HepG2 (cell line): ENCODE data around the gene VWC2L. TPM values are rescaled to one million over a fixed set of nuclear protein-coding genes. Genes with fewer than 3 reads are reported as not detected.

Source experiments
- ATF2 ChIP-seq: sonication (generic); formaldehyde crosslinking; IDR thresholded peaks from 2 replicates; pipeline ENCODE4 v1.4.0; 2020; ENCODE audit warnings: missing genetic modification reagents
- BCLAF1 ChIP-seq: fragments of 450-650 bp; IDR thresholded peaks from 2 replicates; pipeline ENCODE4 v1.6.1; 2017; ENCODE audit warnings: mild to moderate bottlenecking
- DMAP1 ChIP-seq: IDR thresholded peaks from 2 replicates; pipeline ENCODE4 v1.6.1; 2016
- FOXK1 ChIP-seq: sonication (generic); formaldehyde crosslinking; IDR thresholded peaks from 2 replicates; pipeline ENCODE4 v1.4.0; 2020; ENCODE audit warnings: low read depth, missing genetic modification reagents, borderline replicate concordance
- GTF3A ChIP-seq: sonication (generic); formaldehyde crosslinking; conservative IDR thresholded peaks from 2 replicates; pipeline ENCODE4 v1.4.0; 2020; ENCODE audit warnings: mild to moderate bottlenecking, missing genetic modification reagents
- HNF4G ChIP-seq, 2 experiments: sonication (generic) in 1 of 2; formaldehyde crosslinking in 1 of 2; IDR thresholded peaks; 2 replicates each; pipeline versions ENCODE4 v1.4.0 to v1.6.1; 2011 to 2020; ENCODE audit warnings: borderline replicate concordance in 2 of 2, low read depth in 2 of 2, mild to moderate bottlenecking in 2 of 2, low read length in 1 of 2, missing genetic modification reagents in 1 of 2, moderate library complexity in 1 of 2
- MAFF ChIP-seq: IDR thresholded peaks from 2 replicates; pipeline ENCODE4 v1.6.1; 2011; ENCODE audit warnings: low read depth, low read length, improper control_type of control experiment
- MAZ ChIP-seq, 2 experiments: sonication (generic) in 1 of 2; formaldehyde crosslinking in 1 of 2; IDR thresholded peaks; 2 replicates each; pipeline versions ENCODE4 v1.5.0 to v1.6.1; 2012 to 2020; ENCODE audit warnings: low read depth in 2 of 2, mild to moderate bottlenecking in 2 of 2, borderline replicate concordance in 1 of 2, improper control_type of control experiment in 1 of 2, low read length in 1 of 2, missing genetic modification reagents in 1 of 2, moderate library complexity in 1 of 2
- MED8 ChIP-seq: sonication (generic); formaldehyde crosslinking; IDR thresholded peaks from 2 replicates; pipeline ENCODE4 v1.8.1; 2023; ENCODE audit warnings: mild to moderate bottlenecking, missing genetic modification reagents; ENCODE audit not compliant: insufficient replicate concordance
- NRL ChIP-seq: sonication (generic); formaldehyde crosslinking; IDR thresholded peaks from 2 replicates; pipeline ENCODE4 v1.5.0; 2020; ENCODE audit warnings: missing genetic modification reagents, mild to moderate bottlenecking, moderate library complexity, borderline replicate concordance
- ZBTB14 ChIP-seq: sonication (generic); formaldehyde crosslinking; IDR thresholded peaks from 2 replicates; pipeline ENCODE4 v1.4.0; 2020; ENCODE audit warnings: missing genetic modification reagents
- ZFAT ChIP-seq: sonication (generic); formaldehyde crosslinking; conservative IDR thresholded peaks from 2 replicates; pipeline ENCODE4 v1.8.1; 2023; ENCODE audit warnings: missing genetic modification reagents, inconsistent platforms
- ZNF660 ChIP-seq: sonication (generic); formaldehyde crosslinking; IDR thresholded peaks from 2 replicates; pipeline ENCODE4 v1.5.1; 2020; ENCODE audit warnings: mild to moderate bottlenecking, low read depth, missing genetic modification reagents, borderline replicate concordance
- ZNF678 ChIP-seq: sonication (generic); formaldehyde crosslinking; IDR thresholded peaks from 2 replicates; pipeline ENCODE4 v1.4.0; 2020; ENCODE audit warnings: mild to moderate bottlenecking, missing genetic modification reagents
- ZNF7 ChIP-seq: IDR thresholded peaks from 2 replicates; pipeline ENCODE4 v1.6.1; 2016; ENCODE audit warnings: missing biosample characterization, missing genetic modification reagents
- ZNF782 ChIP-seq: sonication (generic); formaldehyde crosslinking; IDR thresholded peaks from 2 replicates; pipeline ENCODE4 v1.4.0; 2020; ENCODE audit warnings: missing genetic modification reagents, mild to moderate bottlenecking, borderline replicate concordance
- ZNF792 ChIP-seq: IDR thresholded peaks from 2 replicates; pipeline ENCODE4 v1.6.1; 2016
- ZSCAN31 ChIP-seq: sonication (generic); formaldehyde crosslinking; IDR thresholded peaks from 2 replicates; pipeline ENCODE4 v1.5.0; 2020; ENCODE audit warnings: low read depth, mild to moderate bottlenecking, missing genetic modification reagents
- polyA plus RNA-seq, 8 experiments: library from polyadenylated mRNA; depleted of rRNA in 3 of 8; stranded (reverse) in 7 of 8; unstranded in 1 of 8; fragments of >200 nt; fragmentation: Illumina TruSeq in 4 of 8; extraction: Trizol in 4 of 8; gene quantifications; 2 replicates each; pipeline versions ENCODE4 v1.2.1 to v1.2.3, GENCODE V29; 2011 to 2016; ENCODE audit warnings: low read depth in 4 of 8, missing spikeins in 1 of 8, mixed read lengths in 1 of 8; ENCODE audit not compliant: insufficient read depth in 1 of 8
- total RNA-seq, 5 experiments: library from RNA; depleted of rRNA; stranded (reverse); fragments of >200 nt; fragmentation: Illumina TruSeq; extraction: Trizol; gene quantifications; 2 replicates each; pipeline ENCODE4 v1.2.3, GENCODE V29; 2016; ENCODE audit warnings: low read depth in 1 of 5
- TF ChIP-seq, protein P1 (sequence below): sonication (generic); formaldehyde crosslinking; IDR thresholded peaks from 2 replicates; pipeline ENCODE4 v1.8.0; 2023; ENCODE audit warnings: mild to moderate bottlenecking, missing genetic modification reagents
- TF ChIP-seq, protein P2 (sequence below): sonication (generic); formaldehyde crosslinking; IDR thresholded peaks from 2 replicates; pipeline ENCODE4 v1.8.0; 2022; ENCODE audit warnings: missing genetic modification reagents, low read depth, mild to moderate bottlenecking, borderline replicate concordance

The VWC2L gene
- total and polyA plus RNA-seq, 2 of the 13 experiments (the other 11 are each of a cell fraction or from before 2014, with no cell fraction given), result not detected

DNA sequence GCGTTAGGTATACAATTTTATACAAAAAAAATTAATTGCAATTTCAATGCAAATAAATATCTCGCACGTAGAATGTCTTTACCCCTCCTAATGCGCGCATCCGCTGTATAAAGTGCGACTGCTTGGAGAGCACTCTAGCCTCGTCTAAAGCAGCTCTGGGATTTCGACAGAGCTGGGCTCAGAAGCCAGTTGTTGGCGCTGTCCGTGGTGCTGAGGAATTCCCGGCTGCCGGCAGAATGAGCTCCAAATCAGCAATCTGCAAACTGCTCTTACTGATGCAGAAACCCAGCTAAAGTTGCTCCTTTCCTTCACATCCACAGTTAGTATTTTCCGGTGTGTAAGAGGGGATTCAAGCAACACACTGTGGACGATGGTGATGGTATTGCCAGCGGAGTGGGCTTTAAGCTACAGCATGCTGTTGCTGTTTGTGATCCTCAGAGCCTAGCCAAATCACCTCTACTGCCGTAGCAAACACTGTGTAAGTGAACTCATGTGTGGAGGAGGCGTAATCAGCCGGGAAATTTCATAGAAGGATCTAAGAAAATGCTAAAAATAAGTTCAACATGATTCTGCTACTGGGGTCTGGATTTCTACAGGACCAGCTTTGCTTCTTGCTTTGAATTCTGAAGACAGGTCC is at the start of gene VWC2L (continued):
- TF ChIP-seq BCLAF1, result no peak
- TF ChIP-seq ZNF792 (CRISPR knock-in tag), result peak; percentile 91
- no peak for TF ChIP-seq DMAP1 (CRISPR knock-in tag)
- 0 out of 2 replicates have a peak, but pooled peaks have one; percentile 64 for TF ChIP-seq ZFAT
- peak; percentile 70; the same call in 1 of the 2 replicates for TF ChIP-seq NRL
- TF ChIP-seq ZBTB14 (CRISPR knock-in tag), result no peak; the same call in 1 of the 2 replicates
- no peak for TF ChIP-seq MED8 (CRISPR knock-in tag)
- TF ChIP-seq HNF4G (IDR thresholded peaks at IDR 0.05; ENCODE audit: borderline replicate concordance, low read depth, low read length), result no peak
- no peak for TF ChIP-seq HNF4G (CRISPR knock-in tag; IDR thresholded peaks at IDR 0.05; ENCODE audit: borderline replicate concordance, low read depth)
- TF ChIP-seq ZNF7, result 0 out of 2 replicates have a peak, but pooled peaks have one; percentile 49
- TF ChIP-seq, protein P1, sequence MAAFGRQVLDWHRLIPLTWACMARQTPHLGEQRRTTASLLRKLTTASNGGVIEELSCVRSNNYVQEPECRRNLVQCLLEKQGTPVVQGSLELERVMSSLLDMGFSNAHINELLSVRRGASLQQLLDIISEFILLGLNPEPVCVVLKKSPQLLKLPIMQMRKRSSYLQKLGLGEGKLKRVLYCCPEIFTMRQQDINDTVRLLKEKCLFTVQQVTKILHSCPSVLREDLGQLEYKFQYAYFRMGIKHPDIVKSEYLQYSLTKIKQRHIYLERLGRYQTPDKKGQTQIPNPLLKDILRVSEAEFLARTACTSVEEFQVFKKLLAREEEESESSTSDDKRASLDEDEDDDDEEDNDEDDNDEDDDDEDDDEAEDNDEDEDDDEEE (CRISPR knock-in tag), result no peak
- TF ChIP-seq ZNF678 (CRISPR knock-in tag), result 0 out of 2 replicates have a peak, but pooled peaks have one; percentile 79
- TF ChIP-seq GTF3A (CRISPR knock-in tag), result no peak
- peak; percentile 87 for TF ChIP-seq ATF2 (CRISPR knock-in tag)
- TF ChIP-seq MAFF, result no peak
- 0 out of 2 replicates have a peak, but pooled peaks have one; percentile 30 for TF ChIP-seq ZNF782 (CRISPR knock-in tag)
- TF ChIP-seq, protein P2, sequence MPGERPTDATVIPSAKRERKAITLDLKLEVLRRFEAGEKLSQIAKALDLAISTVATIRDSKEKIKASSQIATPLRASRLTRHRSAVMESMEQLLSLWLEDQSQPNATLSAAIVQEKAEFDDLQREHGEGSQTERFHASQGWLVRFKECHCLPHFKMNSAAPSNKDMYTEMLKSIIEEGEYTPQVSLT, result no peak
- no peak for TF ChIP-seq ZNF660 (CRISPR knock-in tag)
- peak; percentile 87 for TF ChIP-seq ZSCAN31 (CRISPR knock-in tag)
- TF ChIP-seq FOXK1 (CRISPR knock-in tag), result peak; percentile 79; the same call in 1 of the 2 replicates
- no peak for TF ChIP-seq MAZ (IDR thresholded peaks at IDR 0.05; ENCODE audit: borderline replicate concordance, low read depth, low read length)
- 0 out of 2 replicates have a peak, but pooled peaks have one; percentile 22 for TF ChIP-seq MAZ (CRISPR knock-in tag; IDR thresholded peaks at IDR 0.05; ENCODE audit: low read depth)
